Measurements from ENCODE around the gene ZSWIM9. TPM values are rescaled to one million over a fixed set of nuclear protein-coding genes. Genes with fewer than 3 reads are reported as not detected.
A peak's percentile ranks its signal among the peaks of the same experiment; 100 is the strongest.

The ZSWIM9 gene
- 1.5 TPM for polyA plus RNA-seq (2013, experiment 1 of 2)
- polyA plus RNA-seq (2013, experiment 2 of 2), result 1.6 TPM

- Histone ChIP-seq H3K23ac (ENCODE audit: low read length) (no peak within 1 kb of the TSS), H4K5ac (ENCODE audit: low read length) (peak within 1 kb of the TSS; percentile 49), H2BK15ac (replicated peaks; ENCODE audit: low read depth) (no peak within 1 kb of the TSS), H3K4ac (ENCODE audit: low read depth, low read length) (peak within 1 kb of the TSS; percentile 73), H3K27ac (ENCODE audit: low read depth, low read length) (peak within 1 kb of the TSS; percentile 89), H4K8ac (ENCODE audit: low read depth, low read length) (no peak within 1 kb of the TSS), H3K18ac (ENCODE audit: low read length) (peak within 1 kb of the TSS; percentile 60), H3K79me1 (ENCODE audit: low read length) (peaks cover 12% of the 10 kb centered on the region), H2BK5ac (ENCODE audit: low read length) (peak within 1 kb of the TSS; percentile 92), H3K56ac (ENCODE audit: low read length) (peak within 1 kb of the TSS; percentile 99), H3K4me3 (ENCODE audit: low read length) (peak within 1 kb of the TSS; percentile 88), H2AK5ac (ENCODE audit: low read length) (peak within 1 kb of the TSS; percentile 50), H3K36me3 (ENCODE audit: control insufficient read depth, insufficient read depth, low read length) (peaks cover 2% of the 10 kb centered on the region), H3K4me2 (ENCODE audit: low read length) (peak within 1 kb of the TSS; percentile 91), H3K4me1 (ENCODE audit: control insufficient read depth, low read depth, low read length) (no peaks in the 10 kb centered on the region), H3K9ac (ENCODE audit: low read length) (peak within 1 kb of the TSS; percentile 96), H3K27me3 (ENCODE audit: insufficient read depth, low read length, poor library complexity) (no peaks in the 10 kb centered on the region), H2BK120ac (ENCODE audit: low read depth, low read length) (no peak within 1 kb of the TSS), H3K79me2 (ENCODE audit: control insufficient read depth, insufficient read depth, low read length) (peaks cover 19% of the 10 kb centered on the region)
- no CpG with 5 or more reads among the region's 82 CpGs for WGBS (ENCODE audit: extremely low coverage, insufficient coverage, low lambda C conversion rate)
- DNase-seq, result peak; percentile 97
Observed at GRCh38 chr19:48169939-48170803, at the start of gene ZSWIM9, which contains the start of gene LIG1. Gene ZSWIM9 (plus strand): TSS chr19:48170680. CDS start chr19:48171803, 1,123 bp downstream. Gene LIG1 (minus strand): TSS chr19:48170344. CDS start chr19:48165566, 4,778 bp downstream.

- H3K4me2 ChIP-seq (ENCODE audit: low read length), result no peak overlapping the region
- H3K4me3 ChIP-seq (ENCODE audit: low read length), result no peak overlapping the region
- no peak overlapping the region for H3K23ac ChIP-seq (ENCODE audit: low read length)
- H3K18ac ChIP-seq (ENCODE audit: low read length), result no peak overlapping the region
- H3K4ac ChIP-seq (ENCODE audit: low read depth, low read length), result no peak overlapping the region
- no peak overlapping the region for H2AK5ac ChIP-seq (ENCODE audit: low read length)
- H2BK5ac ChIP-seq (ENCODE audit: low read length), result no peak overlapping the region
- no peaks in the 10 kb centered on the region for H3K4me1 ChIP-seq (ENCODE audit: control insufficient read depth, low read depth, low read length)
- no CpG with 5 or more reads among the region's 14 CpGs for WGBS (ENCODE audit: extremely low coverage, insufficient coverage, low lambda C conversion rate)
- no peak overlapping the region for H4K8ac ChIP-seq (ENCODE audit: low read depth, low read length)
- H3K27ac ChIP-seq (ENCODE audit: low read depth, low read length), result no peak overlapping the region
- no peak for DNase-seq
- H3K79me2 ChIP-seq (ENCODE audit: control insufficient read depth, insufficient read depth, low read length), result no peaks in the 10 kb centered on the region
- no peak overlapping the region for H3K9ac ChIP-seq (ENCODE audit: low read length)
- H2BK120ac ChIP-seq (ENCODE audit: low read depth, low read length), result no peak overlapping the region
- no peak overlapping the region for H3K56ac ChIP-seq (ENCODE audit: low read length)
- H3K36me3 ChIP-seq (ENCODE audit: control insufficient read depth, insufficient read depth, low read length), result peaks cover 10% of the 10 kb centered on the region
- no peak overlapping the region for H2BK15ac ChIP-seq (replicated peaks; ENCODE audit: low read depth)
- H4K5ac ChIP-seq (ENCODE audit: low read length), result no peak overlapping the region
- H3K79me1 ChIP-seq (ENCODE audit: low read length), result no peaks in the 10 kb centered on the region
- H3K27me3 ChIP-seq (ENCODE audit: insufficient read depth, low read length, poor library complexity), result no peaks in the 10 kb centered on the region
Observed at GRCh38 chr19:48121066-48121465, 49.4 kb upstream of the ZSWIM9 start.

- Histone ChIP-seq H3K27ac (ENCODE audit: low read depth, low read length) (no peak overlapping the region), H2BK5ac (ENCODE audit: low read length) (no peak overlapping the region), H3K18ac (ENCODE audit: low read length) (no peak overlapping the region), H3K36me3 (ENCODE audit: control insufficient read depth, insufficient read depth, low read length) (peaks cover 7% of the 10 kb centered on the region), H4K5ac (ENCODE audit: low read length) (no peak overlapping the region), H2BK120ac (ENCODE audit: low read depth, low read length) (no peak overlapping the region), H3K27me3 (ENCODE audit: insufficient read depth, low read length, poor library complexity) (no peaks in the 10 kb centered on the region), H4K8ac (ENCODE audit: low read depth, low read length) (no peak overlapping the region), H3K79me2 (ENCODE audit: control insufficient read depth, insufficient read depth, low read length) (no peaks in the 10 kb centered on the region), H3K79me1 (ENCODE audit: low read length) (no peaks in the 10 kb centered on the region), H3K23ac (ENCODE audit: low read length) (no peak overlapping the region), H3K56ac (ENCODE audit: low read length) (no peak overlapping the region), H2AK5ac (ENCODE audit: low read length) (no peak overlapping the region), H3K4me1 (ENCODE audit: control insufficient read depth, low read depth, low read length) (no peaks in the 10 kb centered on the region), H3K4me3 (ENCODE audit: low read length) (no peak overlapping the region), H2BK15ac (replicated peaks; ENCODE audit: low read depth) (no peak overlapping the region), H3K9ac (ENCODE audit: low read length) (no peak overlapping the region), H3K4me2 (ENCODE audit: low read length) (no peak overlapping the region), H3K4ac (ENCODE audit: low read depth, low read length) (no peak overlapping the region)
- no peak for DNase-seq
- no CpG with 5 or more reads among the region's 10 CpGs for WGBS (ENCODE audit: extremely low coverage, insufficient coverage, low lambda C conversion rate)
Observed at GRCh38 chr19:48121909-48122371, 48.5 kb upstream of the ZSWIM9 start.

- H3K9ac ChIP-seq (ENCODE audit: low read length), result no peak overlapping the region
- H3K18ac ChIP-seq (ENCODE audit: low read length), result no peak overlapping the region
- no peak overlapping the region for H2BK5ac ChIP-seq (ENCODE audit: low read length)
- H3K36me3 ChIP-seq (ENCODE audit: control insufficient read depth, insufficient read depth, low read length), result peaks cover 7% of the 10 kb centered on the region
- H3K4ac ChIP-seq (ENCODE audit: low read depth, low read length), result no peak overlapping the region
- no peak overlapping the region for H4K8ac ChIP-seq (ENCODE audit: low read depth, low read length)
- DNase-seq, result no peak
- H3K79me2 ChIP-seq (ENCODE audit: control insufficient read depth, insufficient read depth, low read length), result no peaks in the 10 kb centered on the region
- no peak overlapping the region for H3K4me2 ChIP-seq (ENCODE audit: low read length)
- no peak overlapping the region for H3K56ac ChIP-seq (ENCODE audit: low read length)
- H4K5ac ChIP-seq (ENCODE audit: low read length), result no peak overlapping the region
- H3K27ac ChIP-seq (ENCODE audit: low read depth, low read length), result no peak overlapping the region
- no peak overlapping the region for H2BK15ac ChIP-seq (replicated peaks; ENCODE audit: low read depth)
- no peaks in the 10 kb centered on the region for H3K27me3 ChIP-seq (ENCODE audit: insufficient read depth, low read length, poor library complexity)
- H2AK5ac ChIP-seq (ENCODE audit: low read length), result no peak overlapping the region
- H3K79me1 ChIP-seq (ENCODE audit: low read length), result no peaks in the 10 kb centered on the region
- H3K23ac ChIP-seq (ENCODE audit: low read length), result no peak overlapping the region
- no peak overlapping the region for H3K4me3 ChIP-seq (ENCODE audit: low read length)
- no CpG with 5 or more reads among the region's 14 CpGs for WGBS (ENCODE audit: extremely low coverage, insufficient coverage, low lambda C conversion rate)
- no peaks in the 10 kb centered on the region for H3K4me1 ChIP-seq (ENCODE audit: control insufficient read depth, low read depth, low read length)
- H2BK120ac ChIP-seq (ENCODE audit: low read depth, low read length), result no peak overlapping the region
Observed at GRCh38 chr19:48122421-48122820, 48.1 kb upstream of the ZSWIM9 start.

GRCh38 chr19:48123907-48124651 lies 46.4 kb upstream of the ZSWIM9 start:
- Histone ChIP-seq H3K27me3 (ENCODE audit: insufficient read depth, low read length, poor library complexity) (no peaks in the 10 kb centered on the region), H3K4me1 (ENCODE audit: control insufficient read depth, low read depth, low read length) (no peaks in the 10 kb centered on the region), H4K5ac (ENCODE audit: low read length) (no peak overlapping the region), H3K79me2 (ENCODE audit: control insufficient read depth, insufficient read depth, low read length) (no peaks in the 10 kb centered on the region), H3K27ac (ENCODE audit: low read depth, low read length) (no peak overlapping the region), H3K23ac (ENCODE audit: low read length) (no peak overlapping the region), H2BK5ac (ENCODE audit: low read length) (no peak overlapping the region), H3K4me3 (ENCODE audit: low read length) (no peak overlapping the region), H3K4ac (ENCODE audit: low read depth, low read length) (no peak overlapping the region), H3K56ac (ENCODE audit: low read length) (no peak overlapping the region), H2BK120ac (ENCODE audit: low read depth, low read length) (no peak overlapping the region), H2AK5ac (ENCODE audit: low read length) (no peak overlapping the region), H3K4me2 (ENCODE audit: low read length) (no peak overlapping the region), H4K8ac (ENCODE audit: low read depth, low read length) (no peak overlapping the region), H3K79me1 (ENCODE audit: low read length) (no peaks in the 10 kb centered on the region), H3K9ac (ENCODE audit: low read length) (no peak overlapping the region), H3K18ac (ENCODE audit: low read length) (no peak overlapping the region), H3K36me3 (ENCODE audit: control insufficient read depth, insufficient read depth, low read length) (peaks cover 9% of the 10 kb centered on the region), H2BK15ac (replicated peaks; ENCODE audit: low read depth) (no peak overlapping the region)
- WGBS (ENCODE audit: extremely low coverage, insufficient coverage, low lambda C conversion rate), result no CpG with 5 or more reads among the region's 12 CpGs
- DNase-seq, result no peak

Measured in mesendoderm (in vitro differentiated cells).